Stimulated activated CD8-positive, alpha-beta memory T cell treated with anti-CD3 and anti-CD28 coated beads, Interleukin-7, amount 100 ng/mL, for 24 hours (primary cell): ENCODE results near the gene CCL21.
"Not testable (repeated sequence)": the region's sequence is repeated elsewhere in the genome, so short reads cannot be mapped to it uniquely, and the experiment has no call there.

Experiments
- DNase-seq: peaks from one replicate; pipeline ENCODE4 v3.0.0-alpha.2; 2020; ENCODE audit warnings: low read depth

The CCL21 gene, protein sequence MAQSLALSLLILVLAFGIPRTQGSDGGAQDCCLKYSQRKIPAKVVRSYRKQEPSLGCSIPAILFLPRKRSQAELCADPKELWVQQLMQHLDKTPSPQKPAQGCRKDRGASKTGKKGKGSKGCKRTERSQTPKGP

GRCh38 chr9:34710023-34710422, at the start of gene CCL21:
CCL21 (minus strand) TSS chr9:34710136; CDS start chr9:34710066, 70 bp downstream.
- DNase-seq: no peak

DNA sequence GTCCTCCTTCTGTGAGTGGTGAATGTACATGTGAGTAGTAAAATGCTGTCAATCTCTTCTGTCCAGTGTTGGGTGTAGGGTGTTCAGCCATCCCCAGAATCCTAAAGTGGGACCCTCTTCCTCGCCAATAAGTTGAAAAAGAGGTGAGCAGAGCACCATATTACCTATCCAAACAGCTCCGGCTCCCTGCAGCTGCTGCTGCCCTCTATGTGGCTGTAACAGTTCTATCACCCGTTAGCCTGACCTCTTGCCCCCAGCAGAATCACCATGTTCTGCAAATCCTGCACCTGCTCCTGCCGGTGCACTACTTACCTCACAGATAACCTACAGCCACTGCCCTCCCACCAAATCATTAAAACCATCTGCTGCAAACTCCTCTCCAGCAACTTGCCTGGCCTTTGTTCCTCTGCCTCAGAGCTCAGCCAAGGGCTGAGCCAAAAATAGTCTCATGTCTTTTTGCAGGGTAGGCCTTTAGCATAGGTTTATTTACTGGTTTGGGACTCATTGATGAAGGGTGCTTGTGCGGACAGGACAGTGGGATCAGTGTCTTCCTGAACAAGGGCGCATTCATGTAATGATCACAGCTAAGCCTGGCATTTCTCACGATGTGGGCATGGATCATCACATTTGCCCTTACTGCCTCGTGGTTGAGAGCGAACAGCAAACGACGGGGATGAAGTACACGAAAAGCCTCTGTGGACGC, 49.6 kb upstream of the CCL21 start:
- DNase-seq: no peak

GRCh38 chr9:34750320-34750719, 40.4 kb upstream of the CCL21 start:
- DNase-seq: not testable (repeated sequence)

DNA sequence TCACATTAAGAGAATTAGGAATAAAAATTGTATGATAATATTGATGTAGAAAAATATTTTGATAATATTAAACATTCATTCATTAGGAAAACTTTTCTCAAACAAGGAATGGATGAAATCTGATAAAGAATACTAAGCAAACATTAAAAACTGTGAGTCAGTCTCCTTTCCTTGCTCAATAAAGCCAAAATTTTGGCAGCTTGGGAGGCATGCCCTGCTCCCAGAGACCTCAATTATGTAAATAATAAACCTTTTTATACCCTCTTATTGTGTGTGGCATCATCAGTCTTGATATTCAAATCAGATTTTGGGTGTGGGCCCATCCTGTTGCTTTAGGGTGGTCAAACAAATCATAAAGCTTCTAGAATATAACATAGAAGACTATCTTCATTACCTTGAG, 36.6 kb upstream of the CCL21 start:
- DNase-seq: no peak

GRCh38 chr9:34744295-34745221, 34.6 kb upstream of the CCL21 start:
- no peak for DNase-seq

DNA sequence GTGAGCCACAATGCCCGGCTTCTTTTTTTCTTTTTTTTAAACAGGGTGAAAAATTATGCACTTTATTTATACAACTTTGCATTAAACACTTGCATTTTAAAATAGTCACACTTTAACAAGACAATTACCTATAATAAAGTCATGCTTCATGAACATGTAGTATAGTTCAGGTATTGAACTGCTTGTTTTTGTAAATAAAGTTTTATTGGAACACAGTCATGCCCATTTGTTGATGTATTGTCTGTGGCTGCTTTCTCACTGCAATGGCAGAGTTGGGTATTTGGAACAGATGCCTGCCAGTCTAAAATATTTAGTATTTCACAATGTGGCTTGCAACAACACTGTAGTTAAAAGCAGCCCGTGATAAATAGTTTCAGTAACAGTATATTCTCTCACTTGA, 32.8 kb upstream of the CCL21 start:
- DNase-seq: no peak

- DNase-seq: no peak
Measured at GRCh38 chr9:34741628-34742027, 31.7 kb upstream of the CCL21 start.

DNA sequence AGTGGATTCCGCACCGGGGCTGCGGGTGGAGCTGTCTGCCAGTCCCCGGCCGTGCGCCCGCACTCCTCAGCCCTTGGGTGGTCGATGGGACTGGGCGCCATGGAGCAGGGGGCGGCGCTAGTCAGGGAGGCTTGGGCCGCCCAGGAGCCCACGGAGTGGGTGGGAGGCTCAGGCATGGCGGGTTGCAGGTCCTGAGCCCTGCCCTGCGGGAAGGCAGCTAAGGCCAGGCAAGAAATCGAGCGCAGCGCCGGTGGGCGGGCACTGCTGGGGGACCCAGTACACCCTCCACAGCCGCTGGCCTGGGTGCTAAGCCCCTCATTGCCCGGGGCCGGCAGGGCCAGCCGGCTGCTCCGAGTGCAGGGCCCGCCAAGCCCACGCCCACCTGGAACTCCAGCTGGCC, 30.2 kb upstream of the CCL21 start:
- not testable (repeated sequence) for DNase-seq

DNA sequence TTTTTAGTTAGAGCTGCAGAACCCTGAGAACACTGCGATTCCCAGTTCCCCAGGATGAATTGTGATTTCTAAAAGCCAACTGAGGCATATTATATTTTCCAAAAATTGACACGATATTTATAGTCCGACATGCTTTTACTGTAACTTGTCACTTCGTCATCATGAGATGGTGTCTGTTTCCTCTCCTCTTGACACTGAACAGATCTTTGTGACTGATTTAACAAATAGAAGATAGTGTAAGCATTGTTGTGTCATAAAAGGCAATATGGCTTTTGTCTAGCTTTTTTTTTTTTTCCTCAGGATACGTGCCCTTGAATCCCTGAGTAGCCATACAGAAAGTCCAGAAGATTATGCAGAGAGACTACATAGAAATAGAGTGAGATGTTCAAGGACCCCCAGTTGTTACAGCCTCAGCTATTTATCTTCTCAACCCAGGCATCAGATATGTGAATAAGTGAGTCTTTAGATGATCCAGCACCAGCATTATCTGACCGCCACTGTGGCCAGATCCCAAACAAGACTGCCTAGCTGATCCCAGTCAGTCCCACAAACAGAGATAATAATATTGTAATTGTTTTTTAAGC, 27.8 kb upstream of the CCL21 start:
- no peak for DNase-seq

DNA sequence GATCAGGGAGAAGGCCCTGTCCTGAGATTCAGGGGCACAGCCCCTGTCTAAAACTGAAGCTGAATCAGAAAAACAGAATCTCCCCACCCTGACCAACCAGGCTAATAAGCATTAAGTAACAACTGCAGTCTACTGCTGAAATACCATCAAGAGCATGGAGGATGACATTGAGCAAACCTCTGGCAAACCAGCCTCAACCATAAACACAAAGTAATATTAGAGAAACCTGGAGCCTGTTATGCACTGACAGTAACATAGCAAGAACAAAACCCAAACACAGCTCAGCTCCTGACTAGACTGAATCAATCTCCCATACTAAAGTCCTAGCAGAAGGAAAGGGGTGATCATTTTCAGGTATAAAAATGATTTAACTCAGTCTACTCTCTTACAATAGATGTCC, 24.8 kb upstream of the CCL21 start:
- DNase-seq: no peak

GRCh38 chr9:34732886-34733285, 22.9 kb upstream of the CCL21 start:
- DNase-seq: no peak

DNA sequence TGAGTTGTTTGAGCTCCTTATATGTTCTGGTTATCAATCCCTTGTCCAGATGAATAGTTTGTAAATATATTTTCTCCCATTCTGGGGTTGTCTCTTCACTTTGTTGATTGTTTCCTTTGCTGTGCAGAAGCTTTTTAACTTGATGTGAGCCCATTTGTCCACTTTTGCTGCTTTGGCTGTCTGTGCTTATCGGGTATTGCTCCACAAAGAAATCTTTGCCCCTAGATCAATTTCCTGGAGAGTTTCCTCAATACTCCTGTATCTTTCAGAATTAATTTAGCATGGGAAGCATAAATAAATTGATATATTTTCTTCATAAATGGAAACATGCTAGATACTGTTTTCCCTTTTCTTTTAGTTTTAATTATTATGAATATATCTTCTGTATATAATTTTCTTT, 22.5 kb upstream of the CCL21 start:
- DNase-seq: no peak

- no peak for DNase-seq
Measured at GRCh38 chr9:34723141-34723540, 13.2 kb upstream of the CCL21 start.

DNA sequence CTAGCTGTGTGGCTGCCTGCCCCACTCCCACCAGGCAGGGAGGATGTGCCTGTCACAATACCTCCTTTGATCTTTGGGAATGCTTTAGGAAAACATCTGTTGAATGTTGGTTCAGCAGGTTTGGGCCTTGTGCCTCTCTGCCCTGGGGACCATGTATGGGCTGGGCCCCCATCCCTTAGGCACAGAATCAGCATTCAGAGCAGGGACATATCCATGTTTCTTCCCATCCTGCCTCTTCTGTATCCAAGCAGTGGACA, 9.8 kb upstream of the CCL21 start:
- not testable (repeated sequence) for DNase-seq

DNA sequence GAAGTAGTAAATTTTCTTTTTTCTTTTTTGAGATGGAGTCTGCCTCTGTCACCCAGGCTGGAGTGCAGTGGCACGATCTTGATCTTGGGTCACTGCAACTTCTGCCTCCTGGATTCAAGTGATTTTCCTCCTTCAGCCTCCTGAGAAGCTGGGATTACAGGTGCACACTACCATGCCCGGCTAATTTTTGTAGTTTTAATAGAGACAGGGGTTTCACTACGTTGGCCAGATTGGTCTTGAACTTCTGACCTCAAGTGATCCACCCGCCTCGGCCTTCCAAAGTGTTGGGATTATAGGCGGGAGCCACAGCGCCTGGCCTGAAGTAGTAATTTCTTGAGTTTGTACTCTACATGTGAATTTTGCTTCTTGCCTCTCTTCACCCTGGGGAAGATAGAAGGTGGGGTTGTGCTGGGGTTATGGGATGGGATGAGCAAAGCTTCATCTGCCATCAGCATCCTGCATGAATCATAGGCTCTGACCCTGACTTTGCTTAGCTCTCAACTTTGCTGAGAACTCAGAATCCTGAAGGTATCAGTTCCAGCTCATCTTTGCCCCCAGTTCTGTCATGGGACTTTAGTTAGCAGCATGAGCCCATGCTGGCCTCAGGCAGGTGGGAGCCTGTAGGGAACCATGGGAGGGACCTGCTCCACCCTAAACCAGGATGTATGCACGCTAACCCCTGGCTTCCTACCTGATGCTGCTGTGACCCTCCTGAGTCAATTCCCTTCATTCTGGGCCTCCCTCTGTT, 9.3 kb upstream of the CCL21 start:
- no peak for DNase-seq

DNA sequence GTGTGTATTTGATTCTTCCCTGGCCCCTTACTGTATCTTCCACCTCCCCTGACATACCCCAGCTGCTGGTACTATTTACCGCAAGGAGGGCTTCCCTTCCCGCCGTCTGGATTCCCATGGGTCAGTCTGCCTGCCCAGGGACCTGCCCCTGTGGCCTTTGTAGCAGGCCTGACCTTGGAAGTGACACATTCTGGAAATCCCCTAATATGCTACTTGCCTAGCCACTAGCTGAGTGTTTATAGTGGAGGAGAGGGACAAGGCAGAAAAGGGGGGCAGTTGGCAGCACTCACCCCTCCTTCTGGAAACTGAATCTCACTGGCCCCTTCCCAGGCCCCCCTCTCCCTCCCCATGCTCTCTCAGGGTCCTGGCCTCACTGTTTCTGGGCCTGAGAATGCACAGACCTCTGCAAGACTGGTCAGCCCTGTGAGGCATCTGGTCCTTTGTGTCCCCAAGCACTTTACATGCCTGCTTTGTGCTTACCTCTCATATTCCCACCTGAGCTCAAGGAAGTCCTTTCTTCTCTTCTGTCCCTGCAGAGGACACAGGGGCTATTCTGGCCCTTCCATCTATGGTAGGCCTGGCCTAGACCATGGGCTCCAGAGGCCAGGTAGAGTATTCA, 8.2 kb upstream of the CCL21 start:
- DNase-seq: no peak

- no peak for DNase-seq
Measured at GRCh38 chr9:34716711-34717110, 6.8 kb upstream of the CCL21 start.

DNA sequence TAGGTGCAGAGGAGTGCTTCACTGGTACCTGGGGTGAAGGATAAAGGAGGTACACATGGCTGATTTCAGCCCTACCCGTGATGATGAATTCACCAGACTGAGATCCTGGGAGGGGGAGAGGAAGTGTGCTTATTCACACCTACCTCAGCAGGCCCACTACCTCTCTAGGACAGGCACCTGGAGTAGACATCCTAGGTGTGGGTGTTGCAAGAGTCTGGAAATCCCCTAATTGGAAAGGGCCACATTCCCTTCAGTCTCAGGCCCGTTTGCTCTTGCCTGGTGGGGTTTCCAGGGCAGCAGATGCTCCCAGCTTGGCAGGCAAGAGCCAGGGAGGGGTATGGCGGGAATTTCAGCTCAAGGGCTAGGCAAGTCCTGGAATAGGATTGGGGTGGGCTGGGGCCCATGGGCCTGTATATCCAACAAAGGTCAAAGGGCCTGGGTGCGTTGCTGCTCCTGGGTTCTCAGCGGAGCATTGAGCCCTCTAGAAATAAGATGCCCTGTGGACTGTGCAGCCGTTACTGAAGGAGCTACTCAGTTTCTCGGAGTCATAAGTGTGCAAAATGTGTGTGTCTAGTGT, 5.8 kb upstream of the CCL21 start:
- DNase-seq: no peak

DNA sequence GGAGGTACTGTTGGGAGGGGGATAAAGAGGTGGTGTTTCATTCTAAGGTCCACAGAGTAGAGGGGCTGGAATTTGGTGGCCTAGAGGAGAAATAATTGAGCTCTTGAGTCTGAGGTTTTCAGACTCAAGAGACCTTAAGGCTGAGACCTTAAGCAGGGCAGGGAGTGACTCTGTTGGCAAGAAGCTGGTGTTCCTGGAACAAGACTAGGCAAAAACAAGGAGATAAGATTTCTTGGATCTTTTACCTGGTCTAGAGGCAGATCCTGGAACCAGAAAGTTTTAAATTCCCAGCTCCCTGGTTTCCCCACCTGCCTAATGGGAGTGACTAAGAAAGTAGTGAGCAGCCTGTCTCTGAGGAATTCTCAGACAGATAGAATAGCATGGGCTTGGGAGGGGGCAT, 4.1 kb upstream of the CCL21 start:
- DNase-seq: no peak

- DNase-seq: no peak
Measured at GRCh38 chr9:34712140-34712539, 2.2 kb upstream of the CCL21 start.

GRCh38 chr9:34709196-34709978, 549 bp downstream of the CCL21 start:
- no peak for DNase-seq
